IMR-90 (cell line): ENCODE data around the gene HMG20B. TPM values are rescaled to one million over a fixed set of nuclear protein-coding genes. Genes with fewer than 3 reads are reported as not detected.
A peak's percentile ranks its signal among the peaks of the same experiment; 100 is the strongest.

Experiments
- ATAC-seq: fragments of 200-7000 bp; cut with Tn5 transposase; 2 replicates; pipeline ENCODE4 v1.9.1; 2020; ENCODE audit warnings: low read depth, mild to moderate bottlenecking, moderate library complexity
- BruUV-seq: library from RNA; stranded (reverse); fragments of 400-500 nt; replicated peaks from 2 replicates; lab custom pipeline; 2021; lab: Mats Ljungman, UMichigan
- CTCF ChIA-PET: fragments of 300-600 bp; formaldehyde crosslinking; extraction: SDS; loops from one replicate; lab custom pipeline; 2021; ENCODE audit warnings: antibody characterized with exemption; lab: Yijun Ruan, JAX
- POLR2A ChIA-PET: fragments of 300-600 bp; sonication (Branson Sonifier 250); formaldehyde crosslinking; loops from one replicate; lab custom pipeline; 2022; ENCODE audit warnings: antibody characterized with exemption; ENCODE audit not compliant: unreplicated experiment; lab: Charles Lee
- DNase-seq: peaks from one replicate; pipeline ENCODE4 v3.0.0; 2013
- H2AFZ ChIP-seq: replicated peaks from 2 replicates; pipeline ENCODE3; 2013; ENCODE audit warnings: low read length, mild to moderate bottlenecking; ENCODE audit not compliant: poor library complexity
- H2AK5ac ChIP-seq: 2 replicates; pipeline ENCODE4 v1.6.1; 2013; ENCODE audit warnings: low read depth, low read length, inconsistent platforms
- H2AK9ac ChIP-seq: replicated peaks from 2 replicates; pipeline ENCODE3; 2013; ENCODE audit warnings: mild to moderate bottlenecking, low read depth, low read length, moderate library complexity; ENCODE audit not compliant: poor library complexity
- H2BK120ac ChIP-seq: 2 replicates; pipeline ENCODE4 v1.6.1; 2013; ENCODE audit warnings: low read depth, low read length, inconsistent platforms
- H2BK15ac ChIP-seq: 3 replicates; pipeline ENCODE4 v1.6.1; 2013; ENCODE audit warnings: low read depth, low read length, inconsistent platforms
- H2BK20ac ChIP-seq: 2 replicates; pipeline ENCODE4 v1.6.1; 2013; ENCODE audit warnings: low read depth, mild to moderate bottlenecking, inconsistent platforms, low read length, moderate library complexity
- H2BK5ac ChIP-seq: 2 replicates; pipeline ENCODE4 v1.6.1; 2013; ENCODE audit warnings: mild to moderate bottlenecking, low read depth, low read length, inconsistent platforms; ENCODE audit not compliant: poor library complexity, severe bottlenecking
- H3K14ac ChIP-seq: replicated peaks from 2 replicates; pipeline ENCODE4 v1.6.1; 2013; ENCODE audit warnings: low read depth, low read length, inconsistent platforms
- H3K18ac ChIP-seq: 2 replicates; pipeline ENCODE4 v1.6.1; 2013; ENCODE audit warnings: low read depth, low read length, control low read depth
- H3K23ac ChIP-seq: 2 replicates; pipeline ENCODE4 v1.6.1; 2013; ENCODE audit warnings: low read depth, low read length, inconsistent platforms
- H3K27ac ChIP-seq: 2 replicates; pipeline ENCODE4 v1.5.1; 2013; ENCODE audit warnings: mild to moderate bottlenecking, control low read depth, low read length; ENCODE audit not compliant: insufficient read depth
- H3K27me3 ChIP-seq: 2 replicates; pipeline ENCODE4 v1.6.1; 2013; ENCODE audit warnings: low read length; ENCODE audit not compliant: control insufficient read depth, insufficient read depth
- H3K36me3 ChIP-seq: 2 replicates; pipeline ENCODE4 v1.6.1; 2013; ENCODE audit warnings: low read length, mixed read lengths; ENCODE audit not compliant: control insufficient read depth, insufficient read depth
- H3K4ac ChIP-seq: 2 replicates; pipeline ENCODE4 v1.6.1; 2013; ENCODE audit warnings: low read depth, low read length, inconsistent platforms
- H3K4me1 ChIP-seq: 2 replicates; pipeline ENCODE4 v1.6.1; 2013; ENCODE audit warnings: low read length, mixed read lengths; ENCODE audit not compliant: control insufficient read depth, insufficient read depth
- H3K4me2 ChIP-seq: 2 replicates; pipeline ENCODE4 v1.6.1; 2013; ENCODE audit warnings: low read depth, mild to moderate bottlenecking, control low read depth, low read length, moderate library complexity
- H3K4me3 ChIP-seq: 2 replicates; pipeline ENCODE4 v1.5.1; 2013; ENCODE audit warnings: low read depth, mild to moderate bottlenecking, control low read depth, low read length, moderate library complexity; ENCODE audit not compliant: insufficient read depth
- H3K56ac ChIP-seq: 2 replicates; pipeline ENCODE4 v1.6.1; 2013; ENCODE audit warnings: low read length, inconsistent platforms; ENCODE audit not compliant: insufficient read depth; ENCODE audit errors: extremely low read depth
- H3K79me1 ChIP-seq, 2 experiments: 2 replicates each; pipeline ENCODE4 v1.6.1; 2013; ENCODE audit warnings: low read length in 2 of 2, inconsistent platforms in 1 of 2, low read depth in 1 of 2
- H3K9ac ChIP-seq: 2 replicates; pipeline ENCODE4 v1.6.1; 2013; ENCODE audit warnings: low read depth, low read length, control low read depth
- H3K9me1 ChIP-seq: 2 replicates; pipeline ENCODE4 v1.6.1; 2013; ENCODE audit warnings: low read length, inconsistent platforms; ENCODE audit not compliant: insufficient read depth
- H3K9me3 ChIP-seq: 2 replicates; pipeline ENCODE4 v1.6.1; 2013; ENCODE audit warnings: low read length; ENCODE audit not compliant: control insufficient read depth, insufficient read depth
- H4K20me1 ChIP-seq: 2 replicates; pipeline ENCODE4 v1.6.1; 2013; ENCODE audit warnings: low read length, inconsistent platforms; ENCODE audit not compliant: insufficient read depth
- H4K5ac ChIP-seq: 2 replicates; pipeline ENCODE4 v1.6.1; 2013; ENCODE audit warnings: mild to moderate bottlenecking, low read depth, low read length, control low read depth
- H4K8ac ChIP-seq, 2 experiments: 2 replicates each; pipeline ENCODE4 v1.6.1; 2013; ENCODE audit warnings: low read depth in 2 of 2, low read length in 2 of 2, control low read depth in 1 of 2, inconsistent platforms in 1 of 2
- H4K91ac ChIP-seq: 2 replicates; pipeline ENCODE4 v1.6.1; 2013; ENCODE audit warnings: low read depth, low read length, inconsistent platforms; ENCODE audit not compliant: insufficient read depth
- BHLHE40 ChIP-seq: fragments of 150-350 bp; IDR thresholded peaks from 2 replicates; pipeline ENCODE4 v1.6.1; 2016; ENCODE audit warnings: mild to moderate bottlenecking, low read depth, low read length
- CEBPB ChIP-seq: IDR thresholded peaks from 2 replicates; pipeline ENCODE4 v1.6.1; 2012; ENCODE audit warnings: low read depth, low read length, improper control_type of control experiment
- CHD1 ChIP-seq: IDR thresholded peaks from 2 replicates; pipeline ENCODE4 v1.6.1; 2012; ENCODE audit warnings: low read depth, low read length, improper control_type of control experiment
- MAFK ChIP-seq: IDR thresholded peaks from 2 replicates; pipeline ENCODE4 v1.6.1; 2012; ENCODE audit warnings: low read depth, low read length, improper control_type of control experiment
- MXI1 ChIP-seq: IDR thresholded peaks from 2 replicates; pipeline ENCODE4 v1.6.1; 2012; ENCODE audit warnings: low read depth, mild to moderate bottlenecking, low read length, moderate library complexity, borderline replicate concordance
- RAD21 ChIP-seq: IDR thresholded peaks from 2 replicates; pipeline ENCODE4 v1.6.1; 2012; ENCODE audit warnings: low read length, improper control_type of control experiment
- RFX5 ChIP-seq: IDR thresholded peaks from 2 replicates; pipeline ENCODE4 v1.8.0; 2012; ENCODE audit warnings: low read depth, mild to moderate bottlenecking, low read length, moderate library complexity
- WGBS, 2 experiments: methylation state at CpG; one replicate each; pipeline versions ENCODE4 v1.1.5 to v1.1.7; 2013; ENCODE audit warnings: missing lambda C conversion rate in 2 of 2; ENCODE audit not compliant: insufficient read length in 1 of 2; ENCODE audit errors: extremely low coverage in 2 of 2; 5-methylcytosine and 5-hydroxymethylcytosine counted together
- dilution Hi-C: fragments of 300-500 bp; cut with HindIII; formaldehyde crosslinking; loops from one replicate; pipeline ENCODE4 v1.14.3; 2018; ENCODE audit warnings: low sequenced_read_pairs; ENCODE audit not compliant: unreplicated experiment
- in situ Hi-C: fragments of 300-500 bp; cut with MboI; formaldehyde crosslinking; loops from 3 replicates; pipeline ENCODE4 v1.14.3; 2019; ENCODE audit warnings: low sequenced_read_pairs, inconsistent platforms, mixed read lengths
- intact Hi-C: fragments of 100-400 bp; cut with micrococcal nuclease; formaldehyde crosslinking; loops from 2 replicates; pipeline ENCODE4 v1.10.0; 2022
- polyA plus RNA-seq, 3 experiments: library from polyadenylated mRNA; depleted of rRNA; stranded (reverse); fragments of >200 nt; gene quantifications; 2 replicates each; pipeline ENCODE4 v1.2.3, GENCODE V29; 2012; ENCODE audit warnings: low replicate concordance in 1 of 3
- total RNA-seq: library from RNA; depleted of rRNA; stranded (reverse); fragments of >200 nt; gene quantifications from 2 replicates; pipeline ENCODE4 v1.2.3, GENCODE V29; 2012

HMG20B gene
- total and polyA plus RNA-seq, 2 of the 4 experiments (the other 2 are of a cell fraction), result 57.5 to 63.8 TPM

DNA sequence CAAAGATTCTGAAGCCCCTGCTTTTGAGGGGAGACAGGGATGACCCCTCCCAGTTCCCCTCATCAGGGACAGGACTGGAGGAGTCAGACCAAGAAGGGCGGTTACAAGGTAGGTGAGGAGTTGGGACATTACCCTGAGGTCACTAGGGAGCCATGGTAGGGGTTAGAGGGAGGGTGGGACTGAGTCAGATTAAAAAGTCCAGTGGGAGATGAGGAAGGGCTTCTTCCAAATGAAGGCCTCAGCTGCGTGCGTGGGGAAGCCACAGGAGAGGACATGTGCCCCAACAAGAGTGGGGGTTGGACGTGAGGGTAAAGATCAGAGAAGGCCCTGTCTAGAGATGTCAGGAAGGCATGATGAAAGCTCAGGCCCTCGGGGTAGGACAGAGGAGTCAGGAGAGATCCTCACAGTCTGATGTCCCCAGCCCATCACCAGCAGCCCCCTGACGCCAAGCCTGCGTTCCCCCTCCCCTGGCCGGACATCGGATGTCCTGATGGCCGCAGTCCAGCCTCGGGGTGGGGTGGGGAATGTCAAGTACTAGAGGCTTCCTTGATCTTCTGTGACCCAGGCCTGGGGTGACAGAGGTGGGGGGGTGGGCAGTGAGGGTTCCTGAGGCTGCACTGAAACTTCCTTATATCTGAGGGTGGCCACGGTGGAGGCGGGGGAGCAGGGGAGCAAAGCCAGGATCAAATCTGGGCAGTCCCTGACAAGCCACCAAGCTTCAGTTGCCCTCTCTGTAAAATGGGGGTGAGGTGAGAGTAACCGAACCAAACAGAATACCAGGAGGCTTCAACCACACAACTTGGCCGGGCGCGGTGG is 8.8 kb upstream of the HMG20B start:
- Histone ChIP-seq H3K36me3 (no peaks in the 10 kb centered on the region), H3K9ac (no peak overlapping the region), H4K91ac (no peak overlapping the region), H3K9me3 (no peaks in the 10 kb centered on the region), H3K27ac (no peak overlapping the region), H2AFZ (no peak overlapping the region), H3K4me3 (no peak overlapping the region), H3K4me2 (no peak overlapping the region), H4K8ac (no peak overlapping the region), H3K79me1 (no peaks in the 10 kb centered on the region), H2AK9ac (peak overlapping the region; percentile 6), H4K5ac (no peak overlapping the region), H3K23ac (no peak overlapping the region), H2BK120ac (no peak overlapping the region), H2AK5ac (peak overlapping the region; percentile 28; the same call in 1 of the 2 replicates), H2BK5ac (no peak overlapping the region), H3K4ac (no peak overlapping the region), H3K9me1 (0 out of 2 replicates have a peak, but pooled peaks cover 3% of the 10 kb centered on the region), H3K56ac (no peak overlapping the region), H3K4me1 (no peaks in the 10 kb centered on the region), H4K20me1 (no peaks in the 10 kb centered on the region), H3K18ac (no peak overlapping the region), H2BK15ac (no peak overlapping the region), H2BK20ac (no peak overlapping the region), H3K27me3 (no peaks in the 10 kb centered on the region), H3K14ac (no peak overlapping the region)
- dilution Hi-C loops, result no loop called here
- no peak for DNase-seq
- ChIA-PET CTCF (no interaction called here), POLR2A (no interaction called here)
- in situ Hi-C loops, result no loop called here
- WGBS, 2 experiments, result 86% methylated on average over 2 of the region's 17 CpGs; no CpG with 5 or more reads in 1 of the 2 experiments
- TF ChIP-seq CEBPB (no peak), RAD21 (no peak), RFX5 (no peak), MAFK (no peak), CHD1 (no peak), MXI1 (no peak), BHLHE40 (no peak)
- intact Hi-C loops, result no loop called here
- no TSS peak for BruUV-seq
- no peak for ATAC-seq
